Measurements from ENCODE around the gene OR51L1.

- TF ChIP-seq CTCF (conservative IDR thresholded peaks at IDR 0.05; ENCODE audit: low read depth in 2 of 2) (no peak), JUNB (IDR thresholded peaks at IDR 0.05; ENCODE audit: unreplicated experiment) (no peak)
Observed at GRCh38 chr11:5036669-5037068, 42.0 kb downstream of the OR51L1 start.

Measured in GM23338 (cell line).